Effector memory CD4-positive, alpha-beta T cell (primary cell): Measurements from ENCODE around the gene MMS19.
"Not testable (repeated sequence)": the region's sequence is repeated elsewhere in the genome, so short reads cannot be mapped to it uniquely, and the experiment has no call there.

ENCODE experiments used
- DNase-seq, 3 donors: peaks; one replicate each; pipeline ENCODE4 v3.0.0-alpha.2; 2020
- H3K27ac ChIP-seq: 2 replicates; pipeline ENCODE4 v1.7.0; 2013; ENCODE audit warnings: mild to moderate bottlenecking, low read length, moderate library complexity; ENCODE audit not compliant: insufficient read depth, poor library complexity, severe bottlenecking
- H3K27me3 ChIP-seq: replicated peaks from 2 replicates; pipeline ENCODE4 v1.7.0; 2013; ENCODE audit warnings: mild to moderate bottlenecking, low read length; ENCODE audit not compliant: insufficient read depth, control insufficient read depth, poor library complexity, severe bottlenecking
- H3K36me3 ChIP-seq: 2 replicates; pipeline ENCODE4 v1.7.0; 2013; ENCODE audit warnings: mild to moderate bottlenecking, low read length, moderate library complexity; ENCODE audit not compliant: control insufficient read depth, insufficient read depth
- H3K4me1 ChIP-seq: 2 replicates; pipeline ENCODE4 v1.7.0; 2013; ENCODE audit warnings: low read length, mild to moderate bottlenecking; ENCODE audit not compliant: control insufficient read depth, insufficient read depth, poor library complexity, severe bottlenecking
- H3K4me3 ChIP-seq: 2 replicates; pipeline ENCODE4 v1.7.0; 2013; ENCODE audit warnings: low read length, low read depth, mild to moderate bottlenecking; ENCODE audit not compliant: insufficient read depth, poor library complexity, severe bottlenecking
- H3K9me3 ChIP-seq: 2 replicates; pipeline ENCODE4 v1.7.0; 2013; ENCODE audit warnings: mild to moderate bottlenecking, low read length, moderate library complexity; ENCODE audit not compliant: control insufficient read depth

The MMS19 gene

GRCh38 chr10:97485647-97486281, 12.5 kb downstream of the MMS19 start:
- DNase-seq, result no peak
- Histone ChIP-seq H3K27me3 (no peaks in the 10 kb centered on the region), H3K4me3 (no peak overlapping the region), H3K9me3 (no peaks in the 10 kb centered on the region), H3K36me3 (peaks cover 8% of the 10 kb centered on the region), H3K27ac (no peak overlapping the region), H3K4me1 (no peaks in the 10 kb centered on the region)

GRCh38 chr10:97483921-97484320, 14.3 kb downstream of the MMS19 start:
- Histone ChIP-seq H3K27me3 (no peaks in the 10 kb centered on the region), H3K4me1 (no peaks in the 10 kb centered on the region), H3K27ac (no peak overlapping the region), H3K4me3 (no peak overlapping the region), H3K36me3 (peaks cover 24% of the 10 kb centered on the region), H3K9me3 (no peaks in the 10 kb centered on the region)
- no peak for DNase-seq

- Histone ChIP-seq H3K27me3 (no peaks in the 10 kb centered on the region), H3K9me3 (no peaks in the 10 kb centered on the region), H3K36me3 (peaks cover 28% of the 10 kb centered on the region), H3K4me1 (no peaks in the 10 kb centered on the region), H3K4me3 (no peak overlapping the region), H3K27ac (no peak overlapping the region)
- DNase-seq, result no peak
Measured at GRCh38 chr10:97483506-97483905, 14.7 kb downstream of the MMS19 start.

- Histone ChIP-seq H3K9me3 (no peaks in the 10 kb centered on the region), H3K27ac (no peak overlapping the region), H3K27me3 (no peaks in the 10 kb centered on the region), H3K36me3 (peaks cover 40% of the 10 kb centered on the region), H3K4me1 (no peaks in the 10 kb centered on the region), H3K4me3 (no peak overlapping the region)
- no peak for DNase-seq
Measured at GRCh38 chr10:97482381-97482780, 15.8 kb downstream of the MMS19 start.

DNA sequence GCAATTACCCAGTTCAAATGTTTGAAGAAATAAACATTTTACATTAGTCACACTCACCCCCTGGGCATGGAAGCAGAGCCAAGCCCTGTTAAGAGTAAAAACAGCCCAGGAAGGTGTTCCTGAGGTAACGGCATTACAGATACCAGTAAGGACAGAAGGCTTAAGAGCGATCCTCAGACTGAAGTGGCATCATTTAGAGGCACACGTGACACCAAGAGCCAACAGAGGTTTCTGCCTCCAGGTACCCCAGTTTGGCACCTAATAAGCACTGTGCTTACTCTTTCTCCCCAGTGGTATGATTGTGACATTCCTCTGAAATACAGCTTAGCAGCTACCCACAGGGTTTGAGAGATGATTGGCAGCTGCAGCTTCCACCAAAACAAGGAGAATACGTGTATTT, 17.2 kb downstream of the MMS19 start:
- Histone ChIP-seq H3K4me3 (no peak overlapping the region), H3K9me3 (no peaks in the 10 kb centered on the region), H3K36me3 (peaks cover 53% of the 10 kb centered on the region), H3K27me3 (no peaks in the 10 kb centered on the region), H3K4me1 (no peaks in the 10 kb centered on the region), H3K27ac (no peak overlapping the region)
- DNase-seq, result no peak

DNA sequence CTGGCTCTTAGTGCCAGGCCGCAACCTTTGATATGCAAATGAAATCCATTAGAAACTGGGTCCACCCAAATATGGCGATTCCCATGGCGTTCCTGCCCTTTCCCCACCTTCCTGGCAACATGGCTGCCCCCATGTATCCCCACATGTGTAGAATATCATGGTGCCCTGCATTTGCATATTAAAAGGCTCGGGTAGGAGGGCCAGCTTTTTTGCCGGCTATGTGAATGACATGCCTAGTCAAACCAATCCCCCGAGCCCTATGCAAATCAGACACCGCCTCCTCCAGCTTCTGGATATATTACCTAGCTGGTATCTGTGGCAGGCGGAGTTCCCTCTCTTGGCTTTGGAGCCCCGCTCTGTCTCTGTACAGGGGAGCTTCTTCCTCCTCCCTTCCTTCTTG, 18.3 kb downstream of the MMS19 start:
- H3K27me3 ChIP-seq, result no peaks in the 10 kb centered on the region
- H3K4me1 ChIP-seq, result no peaks in the 10 kb centered on the region
- H3K9me3 ChIP-seq, result no peaks in the 10 kb centered on the region
- no peak for DNase-seq
- H3K27ac ChIP-seq, result no peak overlapping the region
- peaks cover 58% of the 10 kb centered on the region for H3K36me3 ChIP-seq
- no peak overlapping the region for H3K4me3 ChIP-seq

- not testable (repeated sequence) for H3K27ac ChIP-seq, H3K27me3 ChIP-seq, H3K9me3 ChIP-seq, DNase-seq, H3K4me3 ChIP-seq, H3K4me1 ChIP-seq
- H3K36me3 ChIP-seq, result peaks cover 64% of the 10 kb centered on the region
Measured at GRCh38 chr10:97479410-97479809, 18.8 kb downstream of the MMS19 start.

DNA sequence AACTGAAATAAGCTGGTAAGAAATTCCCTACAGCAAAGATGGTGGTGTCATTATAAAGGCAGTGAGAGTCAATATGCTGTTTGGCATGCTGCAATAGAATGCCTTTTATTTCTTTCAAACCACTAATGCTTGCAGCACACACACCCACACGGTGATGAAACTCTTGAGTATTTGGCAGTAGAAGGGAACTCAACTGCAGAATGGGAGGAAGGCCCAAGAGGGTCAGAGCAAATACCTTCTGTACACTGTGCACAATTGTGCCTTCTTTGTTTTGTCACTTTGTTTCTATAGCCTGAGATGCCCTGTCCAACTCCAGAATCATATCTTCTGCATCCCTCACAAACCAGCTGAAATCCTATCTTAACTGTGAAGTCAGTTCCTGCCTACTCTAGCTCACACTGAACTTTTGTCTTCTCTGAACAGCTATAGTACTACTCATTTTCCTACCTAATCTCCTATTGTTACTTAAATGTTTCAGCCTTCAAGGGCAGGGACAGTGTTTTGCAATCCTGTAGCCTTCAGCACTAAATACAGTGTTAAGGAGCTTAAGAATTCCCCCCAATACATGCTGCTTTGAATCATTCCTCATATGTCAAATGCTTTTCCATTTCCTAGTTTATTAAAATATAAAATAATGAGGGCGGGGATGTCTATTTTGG, 22.2 kb downstream of the MMS19 start:
- Histone ChIP-seq H3K4me3 (no peak overlapping the region), H3K4me1 (no peaks in the 10 kb centered on the region), H3K27me3 (no peaks in the 10 kb centered on the region), H3K36me3 (peaks cover 85% of the 10 kb centered on the region), H3K9me3 (no peaks in the 10 kb centered on the region), H3K27ac (no peak overlapping the region)
- no peak for DNase-seq

- Histone ChIP-seq H3K4me1 (no peaks in the 10 kb centered on the region), H3K4me3 (no peak overlapping the region), H3K36me3 (peaks cover 84% of the 10 kb centered on the region), H3K27ac (no peak overlapping the region), H3K9me3 (no peaks in the 10 kb centered on the region), H3K27me3 (no peaks in the 10 kb centered on the region)
- DNase-seq, result no peak
Measured at GRCh38 chr10:97474918-97475317, 23.3 kb downstream of the MMS19 start.

DNA sequence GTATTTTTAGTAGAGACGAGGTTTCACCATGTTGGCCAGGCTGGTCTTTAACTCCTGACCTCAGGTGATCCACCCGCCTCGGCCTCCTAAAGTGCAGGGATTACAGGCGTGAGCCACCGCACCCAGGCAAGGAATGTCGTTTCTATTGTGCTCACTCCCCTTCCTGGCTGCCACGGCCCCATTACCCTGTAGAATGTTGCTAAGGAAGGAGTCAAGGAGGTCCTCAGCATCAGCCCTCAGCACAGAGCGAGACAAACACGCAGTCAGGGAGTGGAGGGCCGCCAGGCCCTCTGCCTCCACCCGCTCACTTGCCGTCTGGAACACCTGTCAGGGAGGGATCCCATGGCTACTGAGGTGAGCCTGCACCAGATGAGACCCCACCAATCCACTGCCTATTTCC, 29.4 kb downstream of the MMS19 start:
- H3K9me3 ChIP-seq, DNase-seq, H3K4me3 ChIP-seq, H3K27ac ChIP-seq, H3K27me3 ChIP-seq, H3K4me1 ChIP-seq: not testable (repeated sequence)
- H3K36me3 ChIP-seq, result peaks cover 85% of the 10 kb centered on the region
